ENCODE data around the gene SEC11C.

SEC11C gene

GRCh38 chr18:59109375-59109774, 30.3 kb upstream of the SEC11C start:
- peak; percentile 68 for DNase-seq (ENCODE audit: low read depth)
- TF ChIP-seq CTCF (conservative IDR thresholded peaks at IDR 0.05; ENCODE audit: low read length): no peak
- no peak overlapping the region for H3K4me3 ChIP-seq (ENCODE audit: low read length)

- TF ChIP-seq CTCF (conservative IDR thresholded peaks at IDR 0.05; ENCODE audit: low read length): no peak
- no peak overlapping the region for H3K4me3 ChIP-seq (ENCODE audit: low read length)
- peak; percentile 27 for DNase-seq (ENCODE audit: low read depth)
Observed at GRCh38 chr18:59114160-59114559, 25.5 kb upstream of the SEC11C start.

GRCh38 chr18:59123588-59124369, 15.9 kb upstream of the SEC11C start:
- no peak for TF ChIP-seq CTCF (conservative IDR thresholded peaks at IDR 0.05; ENCODE audit: low read length)
- H3K4me3 ChIP-seq (ENCODE audit: low read length): no peak overlapping the region
- DNase-seq (ENCODE audit: low read depth): peak; percentile 83

GRCh38 chr18:59124370-59124704, 15.3 kb upstream of the SEC11C start:
- no peak for DNase-seq (ENCODE audit: low read depth)
- no peak overlapping the region for H3K4me3 ChIP-seq (ENCODE audit: low read length)
- TF ChIP-seq CTCF (conservative IDR thresholded peaks at IDR 0.05; ENCODE audit: low read length): no peak

- DNase-seq (ENCODE audit: low read depth): no peak
- no peak for TF ChIP-seq CTCF (conservative IDR thresholded peaks at IDR 0.05; ENCODE audit: low read length)
- H3K4me3 ChIP-seq (ENCODE audit: low read length): no peak overlapping the region
Observed at GRCh38 chr18:59127047-59127446, 12.6 kb upstream of the SEC11C start.

- DNase-seq (ENCODE audit: low read depth): no peak
- no peak overlapping the region for H3K4me3 ChIP-seq (ENCODE audit: low read length)
- TF ChIP-seq CTCF (conservative IDR thresholded peaks at IDR 0.05; ENCODE audit: low read length): no peak
Observed at GRCh38 chr18:59129951-59130703, 9.6 kb upstream of the SEC11C start.

Data from AG10803 (cell line).